Stomach (tissue), 9 donors: ENCODE results near the gene GHDC. TPM values are rescaled to one million over a fixed set of nuclear protein-coding genes. Genes with fewer than 3 reads are reported as not detected.

Experiments used
- DNase-seq, 2 donors: peaks; one replicate each; pipeline versions ENCODE4 v3.0.0 to v3.0.0-alpha.2; 2013 to 2019
- H3K27ac ChIP-seq, 5 donors: fragments of 200-600 bp in 4 of 5; sonication (generic) in 4 of 5; one replicate each; pipeline ENCODE4 v1.5.1; 2013 to 2019; ENCODE audit warnings: mild to moderate bottlenecking in 1 of 5, moderate library complexity in 1 of 5
- H3K27me3 ChIP-seq, 3 donors: fragments of 200-600 bp; sonication (generic); one replicate each; pipeline ENCODE4 v1.5.1; 2017 to 2019; ENCODE audit warnings: mixed run types in 1 of 3
- H3K36me3 ChIP-seq, 4 donors: fragments of 200-600 bp; sonication (generic); 1 replicate in 3 of 4; 2 replicates in 1 of 4; pipeline ENCODE4 v1.5.1; 2016 to 2019
- H3K4me1 ChIP-seq, 4 donors: fragments of 200-600 bp; sonication (generic); one replicate each; pipeline ENCODE4 v1.5.1; 2016 to 2019
- H3K4me3 ChIP-seq, 4 donors: fragments of 200-600 bp; sonication (generic) in 3 of 4; one replicate each; pipeline ENCODE4 v1.5.1; 2016 to 2019; ENCODE audit warnings: mild to moderate bottlenecking in 1 of 4
- H3K9me3 ChIP-seq, 4 donors: fragments of 200-600 bp; sonication (generic); one replicate each; pipeline ENCODE4 v1.5.1; 2016 to 2019
- CTCF ChIP-seq, 7 experiments: fragments of 450-650 bp in 4 of 7; fragments of 200-600 bp in 3 of 7; sonication (generic) in 3 of 7; IDR thresholded peaks; one replicate each; pipeline ENCODE4 v1.5.1; 2016 to 2019; ENCODE audit warnings: antibody characterized with exemption in 7 of 7, control low read depth in 2 of 7, mild to moderate bottlenecking in 1 of 7
- EP300 ChIP-seq: sonication (generic); formaldehyde crosslinking; IDR thresholded peaks from one replicate; pipeline ENCODE4 v1.6.1; 2017; ENCODE audit warnings: antibody characterized with exemption
- POLR2A ChIP-seq, 4 donors: fragments of 450-650 bp; IDR thresholded peaks; one replicate each; pipeline ENCODE4 v1.6.1; 2016; ENCODE audit warnings: antibody characterized with exemption in 4 of 4, control low read depth in 2 of 4, mild to moderate bottlenecking in 1 of 4, moderate library complexity in 1 of 4
- POLR2AphosphoS5 ChIP-seq, 3 donors: sonication (generic); formaldehyde crosslinking; IDR thresholded peaks; one replicate each; pipeline ENCODE4 v1.6.1; 2016; ENCODE audit warnings: antibody characterized with exemption in 3 of 3
- WGBS, 5 donors: extraction: QIAGEN DNeasy Blood & Tissue Kit in 3 of 5; methylation state at CpG; one replicate each; pipeline versions ENCODE4 v1.1.5 to v1.1.7; 2013 to 2018; 5-methylcytosine and 5-hydroxymethylcytosine counted together
- intact Hi-C: fragments of 100-400 bp; cut with DNase I; formaldehyde crosslinking; loops from one replicate; pipeline ENCODE4 v1.15.1; 2023; ENCODE audit warnings: low total_unique reads
- polyA plus RNA-seq, 3 donors: library from polyadenylated mRNA; stranded (reverse); fragments of 200-250 nt; gene quantifications; one replicate each; pipeline ENCODE4 v1.2.3, GENCODE V29; 2013
- total RNA-seq, 5 donors: library from RNA; depleted of rRNA; stranded (reverse); fragments of >200 nt; gene quantifications; one replicate each; pipeline versions ENCODE4 v1.1.0 to v1.2.3, GENCODE V29; 2014 to 2016
- donor health status: healthy with polysubstance abuse.
- donor health status: Bipolar disorder and iron deficiency.
- donor health status: healthy.

GHDC gene
- total and polyA plus RNA-seq, 8 donors, result 7.1 to 43.2 (median 13.9) TPM; not detected in 1

DNA sequence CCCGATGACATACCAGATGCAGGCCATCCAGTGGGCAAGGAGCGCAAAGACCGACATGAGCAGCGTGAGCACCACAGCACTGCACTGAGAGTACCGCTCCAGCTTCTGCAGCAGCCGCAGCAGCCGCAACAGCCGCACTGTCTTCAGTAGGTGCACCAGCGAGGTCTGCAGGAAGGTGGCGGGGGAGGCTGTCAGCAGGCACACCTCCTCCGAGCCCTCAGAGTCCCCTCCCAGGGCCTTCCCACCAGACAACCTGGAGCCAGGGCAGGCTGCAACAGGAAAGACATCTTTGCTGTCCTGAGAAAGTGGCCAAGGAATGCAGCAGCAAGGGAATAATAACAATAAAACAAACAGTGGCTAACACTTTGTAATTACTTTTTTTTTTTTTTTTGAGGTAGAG is 22.5 kb downstream of the GHDC start:
- Histone ChIP-seq H3K4me1 (no peaks in the 10 kb centered on the region), H3K9me3 (no peaks in the 10 kb centered on the region), H3K27me3 (no peaks in the 10 kb centered on the region), H3K36me3 (no peaks in the 10 kb centered on the region), H3K4me3 (no peak overlapping the region), H3K27ac (no peak overlapping the region)
- WGBS, 5 donors, result 49 to 62% (median 59%) methylated on average over 11 of the region's 11 CpGs
- DNase-seq, result no peak
- TF ChIP-seq POLR2AphosphoS5 (IDR thresholded peaks at IDR 0.05) (no peak), EP300 (no peak), POLR2A (IDR thresholded peaks at IDR 0.05) (no peak), CTCF (IDR thresholded peaks at IDR 0.05) (no peak)
- intact Hi-C loops, result no loop called here

DNA sequence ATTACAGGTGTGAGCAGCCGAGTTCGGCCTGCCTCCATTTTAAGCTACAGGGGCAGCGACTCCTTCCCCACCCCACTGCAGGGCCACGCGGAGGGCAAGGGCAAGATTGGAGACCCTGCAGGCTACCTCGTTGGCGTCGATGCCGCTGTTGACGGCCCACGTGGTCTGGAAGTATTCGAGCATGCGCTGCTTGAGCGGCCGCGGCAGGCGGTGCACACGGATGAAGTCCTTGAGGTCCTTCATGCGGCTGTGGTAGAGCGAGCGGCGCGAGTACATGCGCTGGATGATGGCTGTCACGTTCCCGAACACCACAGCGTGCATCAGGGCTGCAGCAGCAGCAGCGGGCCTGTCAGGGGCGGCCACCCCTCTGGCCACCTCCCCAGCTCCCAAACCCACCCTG is 24.9 kb downstream of the GHDC start:
- intact Hi-C loops, result no loop called here
- Histone ChIP-seq H3K27ac (no peak overlapping the region), H3K4me1 (no peaks in the 10 kb centered on the region), H3K9me3 (no peaks in the 10 kb centered on the region), H3K36me3 (no peaks in the 10 kb centered on the region), H3K4me3 (no peak overlapping the region), H3K27me3 (no peaks in the 10 kb centered on the region)
- TF ChIP-seq POLR2AphosphoS5 (IDR thresholded peaks at IDR 0.05), result no peak
- TF ChIP-seq CTCF (IDR thresholded peaks at IDR 0.05), result no peak
- TF ChIP-seq POLR2A (IDR thresholded peaks at IDR 0.05), result no peak
- DNase-seq, result no peak
- 86 to 95% (median 93%) methylated on average over 14 to 29 of the region's 29 CpGs for WGBS, 5 donors

- Histone ChIP-seq H3K9me3 (no peaks in the 10 kb centered on the region), H3K27me3 (no peaks in the 10 kb centered on the region), H3K4me3 (no peak overlapping the region), H3K36me3 (no peaks in the 10 kb centered on the region), H3K4me1 (no peaks in the 10 kb centered on the region), H3K27ac (no peak overlapping the region)
- no peak for DNase-seq
- 90 to 96% (median 94%) methylated on average over 8 of the region's 8 CpGs for WGBS, 5 donors
- TF ChIP-seq CTCF (IDR thresholded peaks at IDR 0.05) (no peak), POLR2AphosphoS5 (IDR thresholded peaks at IDR 0.05) (no peak), EP300 (no peak), POLR2A (IDR thresholded peaks at IDR 0.05) (no peak)
- intact Hi-C loops, result no loop called here
Observed at GRCh38 chr17:42167807-42168206, 26.5 kb downstream of the GHDC start.

DNA sequence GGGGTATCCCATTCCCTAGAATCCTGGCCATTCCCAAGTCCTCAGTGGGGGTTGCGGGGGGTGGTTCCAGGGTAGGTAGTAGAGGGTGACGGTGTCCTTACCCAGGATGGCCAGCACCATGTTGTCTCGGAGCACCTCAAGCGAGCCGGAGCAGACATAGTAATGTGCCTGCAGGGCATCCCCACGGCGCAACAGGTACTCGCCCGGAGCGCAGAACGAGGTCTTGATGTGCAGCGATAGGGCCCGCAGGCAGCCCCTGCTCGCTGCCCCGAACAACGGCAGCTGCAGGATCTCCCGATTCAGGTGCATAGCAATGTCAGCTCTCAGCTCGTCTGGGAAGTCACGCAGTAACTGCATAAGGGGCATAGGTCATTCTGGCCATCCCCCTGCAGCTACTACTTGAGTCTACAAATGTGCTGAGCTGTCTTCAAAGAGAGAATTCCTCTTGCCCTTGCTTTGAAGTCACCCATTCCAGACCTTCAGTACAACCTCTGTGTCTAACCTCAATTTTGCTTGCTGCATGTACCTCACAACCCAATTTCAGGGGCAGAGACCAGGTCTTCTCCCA is 28.0 kb downstream of the GHDC start:
- H3K36me3 ChIP-seq, result no peaks in the 10 kb centered on the region
- TF ChIP-seq CTCF (IDR thresholded peaks at IDR 0.05), result no peak
- no peak for TF ChIP-seq EP300
- TF ChIP-seq POLR2A (IDR thresholded peaks at IDR 0.05), result no peak
- TF ChIP-seq POLR2AphosphoS5 (IDR thresholded peaks at IDR 0.05), result no peak
- H3K4me1 ChIP-seq, result no peaks in the 10 kb centered on the region
- H3K27me3 ChIP-seq, result no peaks in the 10 kb centered on the region
- WGBS, 5 donors, result 85 to 93% (median 91%) methylated on average over 7 to 19 of the region's 19 CpGs
- no peaks in the 10 kb centered on the region for H3K9me3 ChIP-seq
- no peak overlapping the region for H3K27ac ChIP-seq
- intact Hi-C loops, result no loop called here
- no peak overlapping the region for H3K4me3 ChIP-seq
- DNase-seq, result no peak
